Kidney (tissue), 14 donors: Measurements from ENCODE around the gene GFM1. TPM values are rescaled to one million over a fixed set of nuclear protein-coding genes. Genes with fewer than 3 reads are reported as not detected.

ENCODE experiments used
- DNase-seq, 5 donors: peaks; one replicate each; pipeline ENCODE4 v3.0.0-alpha.2; 2013 to 2020
- FAIRE-seq: peaks from 2 replicates; lab custom pipeline; 2012; peaks lifted over from hg19 to GRCh38; lab: Jason Lieb, UNC
- H3K27ac ChIP-seq, 2 donors: one replicate each; pipeline ENCODE4 v1.7.0; 2013; ENCODE audit warnings: low read depth in 2 of 2, low read length in 2 of 2, inconsistent platforms in 1 of 2
- H3K27me3 ChIP-seq: one replicate; pipeline ENCODE4 v1.7.1; 2013; ENCODE audit warnings: low read length, inconsistent platforms; ENCODE audit not compliant: control insufficient read depth, insufficient read depth
- H3K36me3 ChIP-seq, 3 donors: one replicate each; pipeline versions ENCODE4 v1.7.0 to v1.7.1; 2013; ENCODE audit warnings: low read length in 3 of 3, control low read depth in 1 of 3, inconsistent platforms in 1 of 3; ENCODE audit not compliant: insufficient read depth in 3 of 3, control insufficient read depth in 2 of 3
- H3K4me1 ChIP-seq, 3 donors: one replicate each; pipeline versions ENCODE4 v1.7.0 to v1.7.1; 2013; ENCODE audit warnings: low read length in 3 of 3, inconsistent platforms in 1 of 3, low read depth in 1 of 3; ENCODE audit not compliant: control insufficient read depth in 2 of 3, insufficient read depth in 2 of 3
- H3K4me3 ChIP-seq, 3 donors: one replicate each; pipeline versions ENCODE4 v1.7.0 to v1.8.1; 2013; ENCODE audit warnings: low read length in 3 of 3, control low read depth in 1 of 3, inconsistent platforms in 1 of 3
- H3K9ac ChIP-seq, 3 donors: one replicate each; pipeline versions ENCODE4 v1.7.0 to v1.7.1; 2013; ENCODE audit warnings: low read length in 3 of 3, control low read depth in 1 of 3, inconsistent platforms in 1 of 3
- H3K9me3 ChIP-seq, 3 donors: one replicate each; pipeline versions ENCODE4 v1.7.0 to v1.7.1; 2013; ENCODE audit warnings: low read length in 3 of 3, control low read depth in 1 of 3, inconsistent platforms in 1 of 3; ENCODE audit not compliant: control insufficient read depth in 2 of 3, insufficient read depth in 1 of 3
- CTCF ChIP-seq: IDR thresholded peaks from 3 replicates; pipeline ENCODE4 v1.5.1; 2012; ENCODE audit warnings: mild to moderate bottlenecking, moderate library complexity, borderline replicate concordance; ENCODE audit not compliant: insufficient read depth; ENCODE audit errors: extremely low read depth
- intact Hi-C: fragments of 100-400 bp; cut with DNase I; formaldehyde crosslinking; loops from one replicate; pipeline ENCODE4 v1.11.1; 2022
- polyA plus RNA-seq: library from polyadenylated mRNA; stranded (reverse); fragments of 350-450 nt; fragmentation: Illumina TruSeq; extraction: RNeasy Lipid Tissue Mini Kit (QIAGEN cat#74804); gene quantifications from one replicate; pipeline ENCODE4 v1.2.3, GENCODE V29; 2014; ENCODE audit warnings: low read depth, low replicate concordance; ENCODE audit not compliant: insufficient read depth
- total RNA-seq: library from RNA; stranded (reverse); fragmentation: NEBNext Ultra II Directional; extraction: Animal tissue kit (Norgen Biotek cat#: 25700); gene quantifications from one replicate; pipeline ENCODE4 v1.2.1, GENCODE V29; 2021
- donor health status: control.
- donor health status: control.
- donor health status: control.
- donor health status: control.
- donor health status: control.
- donor health status: DM: yes; HTN: yes; CAD: no.
- donor health status: Normal renal cell carcinoma (clear cell type).

GFM1 gene
- total and polyA plus RNA-seq, 2 donors from 2014 or later = 21.9 to 49.3 TPM

DNA sequence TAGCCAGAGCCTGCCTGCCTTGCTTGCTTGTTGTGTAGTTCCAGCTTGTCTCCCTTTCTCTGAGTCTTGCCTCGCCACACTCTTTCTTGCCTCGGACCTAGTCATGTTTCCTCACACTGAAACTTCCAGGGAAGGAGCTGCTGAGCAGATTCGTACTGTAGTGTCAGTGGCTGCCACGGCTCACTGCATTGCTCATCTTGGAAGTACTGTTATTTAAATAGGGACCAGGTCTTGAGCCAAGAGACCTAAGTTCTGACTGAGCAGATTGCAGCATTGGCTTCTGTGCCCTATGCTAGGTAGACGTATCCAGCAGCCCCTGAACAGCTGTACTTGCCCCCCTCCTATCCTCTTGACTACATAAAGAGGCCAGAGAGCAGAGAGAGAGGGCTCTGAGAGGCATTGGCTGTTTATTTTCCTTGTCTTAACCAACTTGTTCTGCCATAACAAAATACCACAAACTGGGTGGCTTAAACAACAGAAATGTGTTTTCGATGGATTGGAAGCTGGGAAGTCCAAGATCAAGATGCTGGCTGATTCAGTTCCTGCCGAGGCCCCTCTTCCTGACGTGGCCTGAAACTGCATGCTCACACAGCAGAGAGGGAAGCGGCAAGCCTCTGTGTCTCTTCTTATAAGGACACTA, 93.8 kb downstream of the GFM1 start:
- H3K27ac ChIP-seq = no peak overlapping the region
- intact Hi-C loops = no loop called here
- FAIRE-seq (no peak), DNase-seq (no peak)
- no peak overlapping the region for H3K4me3 ChIP-seq
- no peaks in the 10 kb centered on the region for H3K4me1 ChIP-seq
- no peak for TF ChIP-seq CTCF
- no peak overlapping the region for H3K9ac ChIP-seq
- H3K36me3 ChIP-seq = no peaks in the 10 kb centered on the region
- H3K9me3 ChIP-seq = peaks cover 0 to 5% (median 0%) of the 10 kb centered on the region in 3 donors
- H3K27me3 ChIP-seq = no peaks in the 10 kb centered on the region

GRCh38 chr3:158738653-158739052, 94.3 kb downstream of the GFM1 start:
- H3K27me3 ChIP-seq = no peaks in the 10 kb centered on the region
- no peak overlapping the region for H3K27ac ChIP-seq
- FAIRE-seq (no peak), DNase-seq (no peak)
- H3K36me3 ChIP-seq = no peaks in the 10 kb centered on the region
- no peak overlapping the region for H3K4me3 ChIP-seq
- intact Hi-C loops = no loop called here
- no peak overlapping the region for H3K9ac ChIP-seq
- no peak for TF ChIP-seq CTCF
- no peaks in the 10 kb centered on the region for H3K4me1 ChIP-seq
- peaks cover 0 to 5% (median 0%) of the 10 kb centered on the region in 3 donors for H3K9me3 ChIP-seq

GRCh38 chr3:158739078-158739477, 94.8 kb downstream of the GFM1 start:
- no peaks in the 10 kb centered on the region for H3K36me3 ChIP-seq
- TF ChIP-seq CTCF = no peak
- intact Hi-C loops = no loop called here
- no peaks in the 10 kb centered on the region for H3K27me3 ChIP-seq
- DNase-seq (no peak), FAIRE-seq (no peak)
- H3K4me1 ChIP-seq = no peaks in the 10 kb centered on the region
- peaks cover 0 to 5% (median 0%) of the 10 kb centered on the region in 3 donors for H3K9me3 ChIP-seq
- no peak overlapping the region for H3K9ac ChIP-seq
- H3K27ac ChIP-seq = no peak overlapping the region
- H3K4me3 ChIP-seq = no peak overlapping the region
